Measurements from ENCODE around the gene DCAF6.

DNA sequence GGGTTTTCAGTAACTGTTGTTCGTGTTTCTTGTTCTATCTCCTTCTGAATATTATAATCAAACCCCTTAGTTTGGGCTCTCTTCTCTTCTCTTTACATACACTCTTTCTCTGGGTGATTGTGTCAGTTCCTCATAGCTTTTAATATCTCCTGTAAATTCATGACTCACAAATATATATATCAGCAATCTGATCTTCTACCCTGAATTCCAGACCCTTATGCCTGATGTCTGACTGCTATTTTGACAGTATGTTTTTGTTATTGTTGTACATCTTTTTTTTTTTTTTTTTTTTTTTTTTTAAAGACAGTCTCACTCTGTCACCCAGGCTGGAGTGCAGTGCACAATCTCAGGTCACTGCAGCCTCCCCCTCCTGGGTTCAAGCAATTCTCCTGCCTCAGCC lies 71.2 kb downstream of the DCAF6 start:
- TF ChIP-seq YY1 (IDR thresholded peaks at IDR 0.05; ENCODE audit: insufficient read depth, insufficient read length) (no peak), ZNF274 (IDR thresholded peaks at IDR 0.05; ENCODE audit: low read depth, low read length) (no peak), SUZ12 (IDR thresholded peaks at IDR 0.05; ENCODE audit: extremely low read depth, insufficient read depth, insufficient read length) (no peak)
